Transverse colon (tissue), 4 donors: ENCODE results near the gene SVIP.

ENCODE experiments used
- EP300 ChIP-seq: sonication (generic); formaldehyde crosslinking; IDR thresholded peaks from one replicate; pipeline ENCODE4 v1.6.1; 2017; ENCODE audit warnings: antibody characterized with exemption, low read depth
- POLR2A ChIP-seq: fragments of 450-650 bp; IDR thresholded peaks from one replicate; pipeline ENCODE4 v1.6.1; 2016; ENCODE audit warnings: antibody characterized with exemption, mild to moderate bottlenecking, moderate library complexity
- POLR2AphosphoS5 ChIP-seq, 3 donors: sonication (generic); formaldehyde crosslinking; IDR thresholded peaks; one replicate each; pipeline ENCODE4 v1.6.1; 2016; ENCODE audit warnings: antibody characterized with exemption in 3 of 3
- TF ChIP-seq, protein P1 (sequence below), 5 experiments: fragments of 200-600 bp in 3 of 5; fragments of 450-650 bp in 2 of 5; sonication (generic) in 3 of 5; IDR thresholded peaks; 1 replicate in 2 of 5; 2 replicates in 3 of 5; pipeline ENCODE4 v1.5.1; 2016 to 2017; ENCODE audit warnings: antibody characterized with exemption in 5 of 5, inconsistent platforms in 3 of 5, mild to moderate bottlenecking in 2 of 5, moderate library complexity in 1 of 5

DNA sequence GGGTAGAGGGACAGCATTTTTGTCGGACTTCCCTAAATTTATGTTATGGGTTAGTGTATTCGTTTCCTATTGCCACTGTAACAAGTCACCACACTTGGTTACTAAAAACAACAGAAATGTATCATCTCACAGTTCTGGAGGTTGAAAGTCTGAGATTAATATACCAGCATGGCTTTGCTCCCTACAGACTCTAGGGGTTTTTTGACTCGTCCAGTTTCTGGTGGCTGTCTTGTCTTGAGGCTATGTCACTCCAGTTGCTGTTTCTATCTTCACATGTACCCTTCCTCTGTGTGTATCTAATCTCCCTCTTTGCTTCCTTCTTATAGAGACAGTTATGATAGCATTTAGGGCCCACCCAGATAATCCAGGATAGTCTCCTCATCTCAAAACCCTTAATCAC lies 39.7 kb upstream of the SVIP start:
- TF ChIP-seq POLR2A (no peak), EP300 (no peak), POLR2AphosphoS5 (IDR thresholded peaks at IDR 0.05) (no peak)
- TF ChIP-seq, protein P1, sequence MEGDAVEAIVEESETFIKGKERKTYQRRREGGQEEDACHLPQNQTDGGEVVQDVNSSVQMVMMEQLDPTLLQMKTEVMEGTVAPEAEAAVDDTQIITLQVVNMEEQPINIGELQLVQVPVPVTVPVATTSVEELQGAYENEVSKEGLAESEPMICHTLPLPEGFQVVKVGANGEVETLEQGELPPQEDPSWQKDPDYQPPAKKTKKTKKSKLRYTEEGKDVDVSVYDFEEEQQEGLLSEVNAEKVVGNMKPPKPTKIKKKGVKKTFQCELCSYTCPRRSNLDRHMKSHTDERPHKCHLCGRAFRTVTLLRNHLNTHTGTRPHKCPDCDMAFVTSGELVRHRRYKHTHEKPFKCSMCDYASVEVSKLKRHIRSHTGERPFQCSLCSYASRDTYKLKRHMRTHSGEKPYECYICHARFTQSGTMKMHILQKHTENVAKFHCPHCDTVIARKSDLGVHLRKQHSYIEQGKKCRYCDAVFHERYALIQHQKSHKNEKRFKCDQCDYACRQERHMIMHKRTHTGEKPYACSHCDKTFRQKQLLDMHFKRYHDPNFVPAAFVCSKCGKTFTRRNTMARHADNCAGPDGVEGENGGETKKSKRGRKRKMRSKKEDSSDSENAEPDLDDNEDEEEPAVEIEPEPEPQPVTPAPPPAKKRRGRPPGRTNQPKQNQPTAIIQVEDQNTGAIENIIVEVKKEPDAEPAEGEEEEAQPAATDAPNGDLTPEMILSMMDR (IDR thresholded peaks at IDR 0.05) = no peak
